ENCODE results near the gene CREB3L1.

CREB3L1 gene

GRCh38 chr11:46357483-46357936, 80.0 kb downstream of the CREB3L1 start:
- DNase-seq (ENCODE audit: extremely low spot score, insufficient read length, low read depth): no peak
- FAIRE-seq: no peak

GRCh38 chr11:46359953-46360352, 82.5 kb downstream of the CREB3L1 start:
- FAIRE-seq (no peak), DNase-seq (ENCODE audit: extremely low spot score, insufficient read length, low read depth) (no peak)

GRCh38 chr11:46360878-46361277, 83.4 kb downstream of the CREB3L1 start:
- DNase-seq (ENCODE audit: extremely low spot score, insufficient read length, low read depth) (no peak), FAIRE-seq (no peak)

GRCh38 chr11:46361283-46362155, 84.1 kb downstream of the CREB3L1 start:
- FAIRE-seq (peak; percentile 92), DNase-seq (ENCODE audit: extremely low spot score, insufficient read length, low read depth) (peak; percentile 84)

- no peak for FAIRE-seq
- no peak for DNase-seq (ENCODE audit: extremely low spot score, insufficient read length, low read depth)
Measured at GRCh38 chr11:46362156-46363030, 84.9 kb downstream of the CREB3L1 start.

- no peak for FAIRE-seq
- no peak for DNase-seq (ENCODE audit: extremely low spot score, insufficient read length, low read depth)
Measured at GRCh38 chr11:46363031-46363407, 85.6 kb downstream of the CREB3L1 start.

GRCh38 chr11:46363455-46364005, 86.1 kb downstream of the CREB3L1 start:
- no peak for DNase-seq (ENCODE audit: extremely low spot score, insufficient read length, low read depth)
- FAIRE-seq: no peak

- FAIRE-seq (no peak), DNase-seq (ENCODE audit: extremely low spot score, insufficient read length, low read depth) (no peak)
Measured at GRCh38 chr11:46364056-46364455, 86.6 kb downstream of the CREB3L1 start.

- DNase-seq (ENCODE audit: extremely low spot score, insufficient read length, low read depth) (no peak), FAIRE-seq (no peak)
Measured at GRCh38 chr11:46364791-46365190, 87.3 kb downstream of the CREB3L1 start.

- FAIRE-seq (no peak), DNase-seq (ENCODE audit: extremely low spot score, insufficient read length, low read depth) (no peak)
Measured at GRCh38 chr11:46366260-46366659, 88.8 kb downstream of the CREB3L1 start.

- FAIRE-seq: no peak
- no peak for DNase-seq (ENCODE audit: extremely low spot score, insufficient read length, low read depth)
Measured at GRCh38 chr11:46366661-46367161, 89.2 kb downstream of the CREB3L1 start.

GRCh38 chr11:46367244-46367915, 89.9 kb downstream of the CREB3L1 start:
- FAIRE-seq (peak; percentile 46), DNase-seq (ENCODE audit: extremely low spot score, insufficient read length, low read depth) (no peak)

- DNase-seq (ENCODE audit: extremely low spot score, insufficient read length, low read depth) (no peak), FAIRE-seq (no peak)
Measured at GRCh38 chr11:46367916-46368267, 90.4 kb downstream of the CREB3L1 start.

- DNase-seq (ENCODE audit: extremely low spot score, insufficient read length, low read depth) (no peak), FAIRE-seq (peak; percentile 88)
Measured at GRCh38 chr11:46369458-46370152, 92.1 kb downstream of the CREB3L1 start.

GRCh38 chr11:46370253-46370652, 92.8 kb downstream of the CREB3L1 start:
- no peak for FAIRE-seq

More at GRCh38 chr11:46370253-46370652, 92.8 kb downstream of the CREB3L1 start:
- DNase-seq (ENCODE audit: extremely low spot score, insufficient read length, low read depth): no peak

Measured in GM18507 (cell line).